Measurements from ENCODE around the gene ATF6.

- TF ChIP-seq POLR2AphosphoS5 (IDR thresholded peaks at IDR 0.05; ENCODE audit: borderline replicate concordance, low read depth, low read length) (no peak), FOXP2 (optimal IDR thresholded peaks at IDR 0.05; ENCODE audit: control extremely low read depth, extremely low read length, insufficient read depth) (no peak)
These were observed 134.0 kb downstream of the ATF6 start for GRCh38 chr1:161900160-161900559.
